ENCODE measurements around the gene CTDNEP1.
A peak's percentile ranks its signal among the peaks of the same experiment; 100 is the strongest.

Gene CTDNEP1

DNA sequence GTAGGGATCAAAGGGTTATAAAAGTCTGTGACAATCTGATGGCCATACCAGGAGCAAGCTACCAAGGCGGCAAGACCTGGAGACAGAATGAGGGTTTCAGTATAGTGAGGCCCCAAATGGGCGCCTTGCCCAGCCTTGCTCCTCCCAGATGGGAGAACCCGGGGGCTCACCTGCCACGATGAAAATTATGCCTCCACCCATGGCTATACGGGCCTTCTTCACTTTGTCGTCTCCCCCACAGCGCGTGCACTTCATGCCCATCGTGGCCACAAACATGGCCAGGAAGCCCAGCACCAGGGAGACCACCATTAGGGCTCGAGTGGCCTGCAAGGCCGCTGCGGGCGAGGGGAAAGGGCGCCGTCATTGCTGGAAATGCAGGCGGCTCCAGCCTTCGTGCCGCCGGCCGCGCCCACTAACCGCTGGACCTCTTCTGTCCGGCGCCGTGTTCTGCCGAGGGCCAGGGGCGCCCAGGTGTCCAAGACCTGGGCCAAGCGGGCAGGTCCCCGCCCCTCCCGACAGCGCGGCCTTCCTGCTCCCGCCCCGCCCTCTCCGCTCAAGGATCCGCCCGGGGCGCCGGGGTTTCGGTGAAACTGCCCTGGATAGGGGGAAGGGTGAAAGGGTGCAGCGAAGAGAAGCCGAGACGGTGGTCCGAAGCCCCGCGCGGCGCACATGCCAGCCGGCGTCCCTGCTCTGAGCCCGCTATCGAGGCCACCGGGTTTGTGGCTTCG lies 9.3 kb upstream of the CTDNEP1 start:
- Histone ChIP-seq H2BK120ac (ENCODE audit: insufficient read depth, low read length, poor library complexity) (peak overlapping the region; percentile 81), H3K4ac (ENCODE audit: low read depth, low read length) (peak overlapping the region; percentile 92), H3K27ac (ENCODE audit: low read depth, low read length) (peak overlapping the region; percentile 81), H3K9me3 (ENCODE audit: insufficient read depth, low read depth, low read length) (peaks cover 2% of the 10 kb centered on the region), H3K4me1 (ENCODE audit: control insufficient read depth in 1 of 2, insufficient read depth in 2 of 2, low read length in 2 of 2) (peaks cover 10 to 17% of the 10 kb centered on the region in 2 experiments), H2AK5ac (ENCODE audit: low read length) (peak overlapping the region; percentile 3), H3K23ac (ENCODE audit: low read length) (no peak overlapping the region), H3K79me1 (ENCODE audit: low read length) (peaks cover 28% of the 10 kb centered on the region), H3K9ac (ENCODE audit: low read length) (peak overlapping the region; percentile 79), H2AFZ (ENCODE audit: insufficient read depth, low read length, poor library complexity) (peak overlapping the region; percentile 66), H3K4me3 (ENCODE audit: low read depth, low read length) (peak overlapping the region; percentile 87), H4K91ac (ENCODE audit: low read depth, low read length) (peak overlapping the region; percentile 80), H3K36me3 (ENCODE audit: control insufficient read depth in 1 of 2, insufficient read depth in 2 of 2, low read length in 2 of 2) (peaks cover 23 to 31% of the 10 kb centered on the region in 2 experiments), H2BK12ac (ENCODE audit: low read length) (peak overlapping the region; percentile 37), H4K8ac (ENCODE audit: low read depth, low read length) (peak overlapping the region; percentile 61), H3K14ac (ENCODE audit: low read length) (peak overlapping the region; percentile 74), H3K18ac (ENCODE audit: low read length) (peak overlapping the region; percentile 68), H4K12ac (ENCODE audit: low read depth, low read length) (peak overlapping the region; percentile 72), H3K4me2 (ENCODE audit: low read length) (peak overlapping the region; percentile 68), H3K79me2 (ENCODE audit: control insufficient read depth, insufficient read depth, low read length, poor library complexity) (peaks cover 25% of the 10 kb centered on the region), H3K27me3 (ENCODE audit: insufficient read depth, low read length) (no peaks in the 10 kb centered on the region), H2BK5ac (ENCODE audit: low read depth, low read length, poor library complexity) (peak overlapping the region; percentile 80)
- DNase-seq = peak; percentile 86
- no CpG with 5 or more reads among the region's 54 CpGs for WGBS (ENCODE audit: extremely low coverage, insufficient coverage, insufficient read length)

GRCh38 chr17:7260151-7260550 lies 8.6 kb upstream of the CTDNEP1 start:
- Histone ChIP-seq H3K27me3 (ENCODE audit: insufficient read depth, low read length) (no peaks in the 10 kb centered on the region), H3K79me2 (ENCODE audit: control insufficient read depth, insufficient read depth, low read length, poor library complexity) (peaks cover 25% of the 10 kb centered on the region), H3K36me3 (ENCODE audit: control insufficient read depth in 1 of 2, insufficient read depth in 2 of 2, low read length in 2 of 2) (peaks cover 26 to 34% of the 10 kb centered on the region in 2 experiments), H3K9ac (ENCODE audit: low read length) (no peak overlapping the region), H2BK120ac (ENCODE audit: insufficient read depth, low read length, poor library complexity) (no peak overlapping the region), H3K4me3 (ENCODE audit: low read depth, low read length) (no peak overlapping the region), H2AK5ac (ENCODE audit: low read length) (peak overlapping the region; percentile 64), H3K18ac (ENCODE audit: low read length) (no peak overlapping the region), H3K23ac (ENCODE audit: low read length) (no peak overlapping the region), H3K4ac (ENCODE audit: low read depth, low read length) (peak overlapping the region; percentile 92), H2BK12ac (ENCODE audit: low read length) (peak overlapping the region; percentile 37), H3K27ac (ENCODE audit: low read depth, low read length) (no peak overlapping the region), H4K91ac (ENCODE audit: low read depth, low read length) (peak overlapping the region; percentile 20), H3K79me1 (ENCODE audit: low read length) (peaks cover 28% of the 10 kb centered on the region), H4K12ac (ENCODE audit: low read depth, low read length) (no peak overlapping the region), H3K4me1 (ENCODE audit: control insufficient read depth in 1 of 2, insufficient read depth in 2 of 2, low read length in 2 of 2) (peaks cover 10 to 17% of the 10 kb centered on the region in 2 experiments), H3K4me2 (ENCODE audit: low read length) (peak overlapping the region; percentile 68), H3K9me3 (ENCODE audit: insufficient read depth, low read depth, low read length) (peaks cover 2% of the 10 kb centered on the region), H2BK5ac (ENCODE audit: low read depth, low read length, poor library complexity) (no peak overlapping the region), H2AFZ (ENCODE audit: insufficient read depth, low read length, poor library complexity) (no peak overlapping the region), H3K14ac (ENCODE audit: low read length) (no peak overlapping the region), H4K8ac (ENCODE audit: low read depth, low read length) (peak overlapping the region; percentile 65)
- WGBS (ENCODE audit: extremely low coverage, insufficient coverage, insufficient read length) = no CpG with 5 or more reads among the region's 4 CpGs
- DNase-seq = no peak

DNA sequence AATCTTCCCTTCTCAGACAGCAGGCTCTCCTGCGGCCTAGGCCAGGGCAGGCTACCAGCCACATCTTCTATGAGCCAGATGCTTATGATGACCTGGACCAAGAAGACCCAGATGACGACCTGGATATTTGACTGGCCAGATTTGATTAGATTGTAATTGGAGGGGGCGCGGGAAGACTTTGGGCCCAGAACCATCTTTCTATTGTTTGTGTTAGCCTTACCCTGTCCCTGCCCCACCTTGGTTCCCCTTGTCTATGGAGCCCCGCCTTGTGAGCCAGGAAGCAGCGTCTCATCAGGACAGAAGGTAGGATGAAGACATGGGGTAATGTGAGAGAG lies 8.0 kb upstream of the CTDNEP1 start:
- no peak overlapping the region for H2AK5ac ChIP-seq (ENCODE audit: low read length)
- no peak overlapping the region for H4K91ac ChIP-seq (ENCODE audit: low read depth, low read length)
- H3K4ac ChIP-seq (ENCODE audit: low read depth, low read length) = no peak overlapping the region
- H2BK5ac ChIP-seq (ENCODE audit: low read depth, low read length, poor library complexity) = no peak overlapping the region
- no peak overlapping the region for H3K27ac ChIP-seq (ENCODE audit: low read depth, low read length)
- H3K9ac ChIP-seq (ENCODE audit: low read length) = no peak overlapping the region
- WGBS (ENCODE audit: extremely low coverage, insufficient coverage, insufficient read length) = no CpG with 5 or more reads among the region's 6 CpGs
- H2BK12ac ChIP-seq (ENCODE audit: low read length) = no peak overlapping the region
- DNase-seq = no peak
- no peak overlapping the region for H4K8ac ChIP-seq (ENCODE audit: low read depth, low read length)
- H3K14ac ChIP-seq (ENCODE audit: low read length) = no peak overlapping the region
- H3K4me2 ChIP-seq (ENCODE audit: low read length) = no peak overlapping the region
- no peak overlapping the region for H2AFZ ChIP-seq (ENCODE audit: insufficient read depth, low read length, poor library complexity)
- peaks cover 9 to 17% of the 10 kb centered on the region in 2 experiments for H3K4me1 ChIP-seq (ENCODE audit: control insufficient read depth in 1 of 2, insufficient read depth in 2 of 2, low read length in 2 of 2)
- H2BK120ac ChIP-seq (ENCODE audit: insufficient read depth, low read length, poor library complexity) = no peak overlapping the region
- H3K27me3 ChIP-seq (ENCODE audit: insufficient read depth, low read length) = no peaks in the 10 kb centered on the region
- peaks cover 28% of the 10 kb centered on the region for H3K79me1 ChIP-seq (ENCODE audit: low read length)
- H3K4me3 ChIP-seq (ENCODE audit: low read depth, low read length) = no peak overlapping the region
- H3K79me2 ChIP-seq (ENCODE audit: control insufficient read depth, insufficient read depth, low read length, poor library complexity) = peaks cover 25% of the 10 kb centered on the region
- H3K36me3 ChIP-seq (ENCODE audit: control insufficient read depth in 1 of 2, insufficient read depth in 2 of 2, low read length in 2 of 2) = peaks cover 28 to 38% of the 10 kb centered on the region in 2 experiments
- H3K18ac ChIP-seq (ENCODE audit: low read length) = peak overlapping the region; percentile 29
- H4K12ac ChIP-seq (ENCODE audit: low read depth, low read length) = no peak overlapping the region
- no peak overlapping the region for H3K23ac ChIP-seq (ENCODE audit: low read length)
- peaks cover 3% of the 10 kb centered on the region for H3K9me3 ChIP-seq (ENCODE audit: insufficient read depth, low read depth, low read length)

GRCh38 chr17:7258731-7259554 lies 7.4 kb upstream of the CTDNEP1 start:
- no peak overlapping the region for H4K8ac ChIP-seq (ENCODE audit: low read depth, low read length)
- no peak overlapping the region for H4K91ac ChIP-seq (ENCODE audit: low read depth, low read length)
- H3K14ac ChIP-seq (ENCODE audit: low read length) = no peak overlapping the region
- peaks cover 28 to 42% of the 10 kb centered on the region in 2 experiments for H3K36me3 ChIP-seq (ENCODE audit: control insufficient read depth in 1 of 2, insufficient read depth in 2 of 2, low read length in 2 of 2)
- H3K18ac ChIP-seq (ENCODE audit: low read length) = peak overlapping the region; percentile 29
- no peak overlapping the region for H3K4ac ChIP-seq (ENCODE audit: low read depth, low read length)
- H3K27ac ChIP-seq (ENCODE audit: low read depth, low read length) = no peak overlapping the region
- H2AK5ac ChIP-seq (ENCODE audit: low read length) = no peak overlapping the region
- no CpG with 5 or more reads among the region's 7 CpGs for WGBS (ENCODE audit: extremely low coverage, insufficient coverage, insufficient read length)
- no peak overlapping the region for H4K12ac ChIP-seq (ENCODE audit: low read depth, low read length)
- H3K79me1 ChIP-seq (ENCODE audit: low read length) = peaks cover 28% of the 10 kb centered on the region
- no peak overlapping the region for H2BK12ac ChIP-seq (ENCODE audit: low read length)
- no peaks in the 10 kb centered on the region for H3K27me3 ChIP-seq (ENCODE audit: insufficient read depth, low read length)
- H2AFZ ChIP-seq (ENCODE audit: insufficient read depth, low read length, poor library complexity) = no peak overlapping the region
- H3K9ac ChIP-seq (ENCODE audit: low read length) = no peak overlapping the region
- H2BK120ac ChIP-seq (ENCODE audit: insufficient read depth, low read length, poor library complexity) = no peak overlapping the region
- H3K23ac ChIP-seq (ENCODE audit: low read length) = no peak overlapping the region
- peaks cover 6 to 17% of the 10 kb centered on the region in 2 experiments for H3K4me1 ChIP-seq (ENCODE audit: control insufficient read depth in 1 of 2, insufficient read depth in 2 of 2, low read length in 2 of 2)
- H3K9me3 ChIP-seq (ENCODE audit: insufficient read depth, low read depth, low read length) = peaks cover 4% of the 10 kb centered on the region
- H2BK5ac ChIP-seq (ENCODE audit: low read depth, low read length, poor library complexity) = no peak overlapping the region
- peak in 1 of 2 donors; percentile 53 for DNase-seq
- no peak overlapping the region for H3K4me2 ChIP-seq (ENCODE audit: low read length)
- peaks cover 25% of the 10 kb centered on the region for H3K79me2 ChIP-seq (ENCODE audit: control insufficient read depth, insufficient read depth, low read length, poor library complexity)
- no peak overlapping the region for H3K4me3 ChIP-seq (ENCODE audit: low read depth, low read length)

All from trophoblast cell (in vitro differentiated cells and primary cell).